WERI-Rb-1 (cell line): Measurements from ENCODE around the gene SCUBE2.

Experiments used
- DNase-seq: peaks from one replicate; pipeline ENCODE4 v3.0.0-alpha.2; 2020
- H3K27ac ChIP-seq: fragments of 250-450 bp; sonication (Bioruptor Pico); 2 replicates; pipeline ENCODE4 v1.5.1; 2020; ENCODE audit warnings: mild to moderate bottlenecking, moderate library complexity
- H3K27me3 ChIP-seq: fragments of 250-450 bp; sonication (Bioruptor Pico); 2 replicates; pipeline ENCODE4 v1.5.1; 2021; ENCODE audit warnings: mild to moderate bottlenecking, low read depth, moderate library complexity; ENCODE audit not compliant: insufficient read depth, severe bottlenecking
- H3K36me3 ChIP-seq: fragments of 250-450 bp; sonication (Bioruptor Pico); 2 replicates; pipeline ENCODE4 v1.5.1; 2020; ENCODE audit warnings: mild to moderate bottlenecking, moderate library complexity
- H3K4me3 ChIP-seq: 2 replicates; pipeline ENCODE4 v1.5.1; 2011; ENCODE audit warnings: low read depth, mild to moderate bottlenecking, control low read depth, low read length
- H3K9me3 ChIP-seq: fragments of 250-450 bp; sonication (Bioruptor Pico); 2 replicates; pipeline ENCODE4 v1.5.1; 2021; ENCODE audit warnings: mild to moderate bottlenecking, moderate library complexity; ENCODE audit not compliant: severe bottlenecking
- TF ChIP-seq, protein P1 (sequence below): IDR thresholded peaks from 2 replicates; pipeline ENCODE4 v1.5.1; 2011; ENCODE audit warnings: low read depth, mild to moderate bottlenecking, control low read depth, inconsistent platforms, low read length

The SCUBE2 gene

DNA sequence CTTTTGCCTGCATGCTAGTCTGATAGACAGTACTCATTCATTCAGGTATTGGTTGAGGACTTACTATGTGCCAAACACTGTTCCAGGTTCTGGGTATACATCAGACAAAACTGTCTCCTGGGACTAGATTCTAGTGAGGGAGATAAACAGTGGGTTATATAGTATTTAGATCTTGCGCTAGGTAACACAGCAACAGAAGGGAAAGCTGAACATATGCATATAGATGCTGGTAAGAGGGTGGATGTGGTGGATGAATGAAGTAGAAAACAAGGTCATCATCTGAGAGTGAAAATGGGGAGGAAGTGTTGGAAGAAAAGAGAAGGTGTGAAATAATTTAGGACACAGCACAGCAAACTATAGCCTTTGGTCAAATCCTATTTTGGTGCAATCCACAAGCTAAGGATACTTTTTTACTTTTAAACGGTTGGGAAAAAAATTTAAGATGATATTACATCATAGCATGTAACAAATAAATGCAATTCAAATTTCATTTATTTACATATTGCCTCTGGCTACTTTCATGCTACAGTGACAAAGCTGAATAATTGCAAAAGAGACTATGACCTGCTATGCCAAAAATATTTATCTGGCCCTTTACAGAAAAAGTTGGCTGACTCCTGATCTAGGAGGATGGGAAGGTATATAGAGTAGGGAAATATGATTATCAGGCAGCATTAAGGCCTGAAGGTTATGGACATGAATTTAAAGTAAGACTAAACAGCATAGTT lies 120.0 kb downstream of the SCUBE2 start:
- Histone ChIP-seq H3K27ac (no peak overlapping the region), H3K9me3 (no peaks in the 10 kb centered on the region), H3K36me3 (no peaks in the 10 kb centered on the region), H3K27me3 (no peaks in the 10 kb centered on the region), H3K4me3 (no peak overlapping the region)
- TF ChIP-seq, protein P1, sequence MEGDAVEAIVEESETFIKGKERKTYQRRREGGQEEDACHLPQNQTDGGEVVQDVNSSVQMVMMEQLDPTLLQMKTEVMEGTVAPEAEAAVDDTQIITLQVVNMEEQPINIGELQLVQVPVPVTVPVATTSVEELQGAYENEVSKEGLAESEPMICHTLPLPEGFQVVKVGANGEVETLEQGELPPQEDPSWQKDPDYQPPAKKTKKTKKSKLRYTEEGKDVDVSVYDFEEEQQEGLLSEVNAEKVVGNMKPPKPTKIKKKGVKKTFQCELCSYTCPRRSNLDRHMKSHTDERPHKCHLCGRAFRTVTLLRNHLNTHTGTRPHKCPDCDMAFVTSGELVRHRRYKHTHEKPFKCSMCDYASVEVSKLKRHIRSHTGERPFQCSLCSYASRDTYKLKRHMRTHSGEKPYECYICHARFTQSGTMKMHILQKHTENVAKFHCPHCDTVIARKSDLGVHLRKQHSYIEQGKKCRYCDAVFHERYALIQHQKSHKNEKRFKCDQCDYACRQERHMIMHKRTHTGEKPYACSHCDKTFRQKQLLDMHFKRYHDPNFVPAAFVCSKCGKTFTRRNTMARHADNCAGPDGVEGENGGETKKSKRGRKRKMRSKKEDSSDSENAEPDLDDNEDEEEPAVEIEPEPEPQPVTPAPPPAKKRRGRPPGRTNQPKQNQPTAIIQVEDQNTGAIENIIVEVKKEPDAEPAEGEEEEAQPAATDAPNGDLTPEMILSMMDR: no peak
- no peak for DNase-seq
